GF-D8 (cell line): ENCODE data around the gene ZC3H12A.

ENCODE experiments used
- DNase-seq: peaks from one replicate; lab custom pipeline; 2025; lab: John Stamatoyannopoulos, UW

The ZC3H12A gene

GRCh38 chr1:37478890-37479254 lies 4.5 kb downstream of the ZC3H12A start:
- peak; percentile 71 for DNase-seq

GRCh38 chr1:37479255-37480124 lies 5.1 kb downstream of the ZC3H12A start:
- peak; percentile 84 for DNase-seq

- no peak for DNase-seq
Observed at GRCh38 chr1:37480125-37480466, 5.7 kb downstream of the ZC3H12A start.

DNA sequence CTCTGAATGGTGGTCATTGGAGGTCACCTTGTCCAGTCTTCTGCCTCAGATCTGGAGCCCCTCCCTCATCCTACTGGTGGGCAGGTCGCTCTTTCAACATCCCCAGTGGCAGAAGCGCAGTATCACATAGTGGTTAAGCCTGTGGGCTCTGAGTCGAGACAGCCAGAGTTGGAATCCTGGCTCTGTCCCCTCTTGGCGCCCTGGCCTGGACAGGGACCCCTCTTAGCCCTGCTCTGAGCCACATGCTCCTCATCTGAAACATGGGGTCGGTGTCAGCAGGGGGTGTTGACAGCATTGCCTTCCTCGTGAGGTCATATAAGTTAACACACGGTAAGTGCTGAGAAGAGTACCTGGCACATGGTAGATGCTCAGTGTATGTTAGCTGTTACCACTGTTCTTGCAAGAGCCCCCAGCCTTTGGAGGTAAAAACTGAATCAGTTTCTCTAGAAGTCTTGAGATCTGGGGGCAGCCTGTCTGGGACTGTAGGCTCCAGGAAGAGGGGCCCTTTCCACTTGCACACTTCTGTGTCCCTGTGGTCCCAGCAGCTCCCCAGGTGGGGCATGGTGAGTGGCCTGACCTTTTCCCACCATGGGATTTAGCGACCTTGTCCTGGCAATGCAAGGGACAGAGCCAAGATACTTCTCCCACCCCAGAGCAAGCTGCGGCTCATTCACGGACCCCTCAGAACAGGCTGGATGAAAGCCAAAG lies 6.4 kb downstream of the ZC3H12A start:
- no peak for DNase-seq

DNA sequence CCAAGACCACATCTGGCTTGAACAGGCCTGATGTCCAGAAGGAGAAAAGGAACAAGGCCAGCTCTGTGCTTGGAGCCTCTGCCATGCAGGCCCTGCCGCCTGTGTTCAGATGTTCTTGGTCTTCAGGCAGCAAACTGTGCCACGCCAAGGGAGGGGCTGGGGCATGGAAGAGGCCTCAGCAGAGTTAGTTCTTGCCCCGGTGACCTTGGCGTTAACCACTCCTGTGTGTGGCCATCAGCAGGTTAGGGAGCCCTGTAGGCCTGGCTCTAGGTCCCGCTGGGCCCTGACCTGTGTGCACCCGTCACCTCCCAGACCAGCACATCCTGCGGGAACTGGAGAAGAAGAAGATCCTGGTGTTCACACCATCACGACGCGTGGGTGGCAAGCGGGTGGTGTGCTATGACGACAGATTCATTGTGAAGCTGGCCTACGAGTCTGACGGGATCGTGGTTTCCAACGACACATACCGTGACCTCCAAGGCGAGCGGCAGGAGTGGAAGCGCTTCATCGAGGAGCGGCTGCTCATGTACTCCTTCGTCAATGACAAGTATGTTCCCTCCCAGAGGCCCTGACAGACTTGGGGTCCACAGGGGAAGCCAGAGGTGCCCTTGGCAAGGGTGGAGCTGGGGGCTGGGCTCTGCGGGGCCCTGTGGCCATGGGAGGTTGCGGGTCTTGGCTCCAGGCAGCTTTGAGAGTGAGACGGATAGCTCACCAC lies 7.1 kb downstream of the ZC3H12A start:
- no peak for DNase-seq

DNA sequence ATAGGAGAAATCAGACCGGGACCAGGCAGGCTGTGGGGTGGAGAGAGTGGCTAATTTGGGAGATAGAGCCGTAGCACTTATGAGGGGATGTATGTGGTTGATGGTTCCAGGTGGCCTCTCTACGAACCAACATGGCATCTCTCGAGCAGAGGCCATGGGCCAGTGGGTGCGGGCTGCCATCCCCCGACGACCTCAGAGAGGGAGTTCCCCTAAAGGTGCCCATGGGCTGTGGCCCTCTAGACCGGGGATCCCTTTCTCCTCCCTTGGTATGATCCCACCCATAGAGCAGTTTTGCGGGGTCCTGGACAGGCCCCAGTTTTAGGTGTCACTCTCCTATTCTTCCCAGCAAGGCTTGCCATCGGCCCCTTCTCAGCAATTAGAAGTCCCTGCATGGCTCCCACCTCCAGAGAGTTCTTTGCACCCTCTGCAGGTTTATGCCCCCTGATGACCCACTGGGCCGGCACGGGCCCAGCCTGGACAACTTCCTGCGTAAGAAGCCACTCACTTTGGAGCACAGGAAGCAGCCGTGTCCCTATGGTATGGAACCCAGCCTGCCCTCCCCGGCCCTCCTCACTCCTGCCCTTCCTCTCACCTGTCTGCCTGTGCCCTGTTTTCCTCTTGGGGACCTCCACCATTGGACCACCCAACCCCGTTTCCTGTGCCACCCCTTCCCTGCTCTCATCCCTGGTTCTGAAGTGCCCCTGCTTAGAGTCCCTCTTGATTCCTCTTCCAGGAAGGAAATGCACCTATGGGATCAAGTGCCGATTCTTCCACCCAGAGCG lies 7.8 kb downstream of the ZC3H12A start:
- no peak for DNase-seq

GRCh38 chr1:37482796-37483744 lies 8.7 kb downstream of the ZC3H12A start:
- no peak for DNase-seq

- no peak for DNase-seq
Observed at GRCh38 chr1:37483785-37484184, 9.4 kb downstream of the ZC3H12A start.

- DNase-seq = no peak
Observed at GRCh38 chr1:37484325-37485051, 10.1 kb downstream of the ZC3H12A start.

DNA sequence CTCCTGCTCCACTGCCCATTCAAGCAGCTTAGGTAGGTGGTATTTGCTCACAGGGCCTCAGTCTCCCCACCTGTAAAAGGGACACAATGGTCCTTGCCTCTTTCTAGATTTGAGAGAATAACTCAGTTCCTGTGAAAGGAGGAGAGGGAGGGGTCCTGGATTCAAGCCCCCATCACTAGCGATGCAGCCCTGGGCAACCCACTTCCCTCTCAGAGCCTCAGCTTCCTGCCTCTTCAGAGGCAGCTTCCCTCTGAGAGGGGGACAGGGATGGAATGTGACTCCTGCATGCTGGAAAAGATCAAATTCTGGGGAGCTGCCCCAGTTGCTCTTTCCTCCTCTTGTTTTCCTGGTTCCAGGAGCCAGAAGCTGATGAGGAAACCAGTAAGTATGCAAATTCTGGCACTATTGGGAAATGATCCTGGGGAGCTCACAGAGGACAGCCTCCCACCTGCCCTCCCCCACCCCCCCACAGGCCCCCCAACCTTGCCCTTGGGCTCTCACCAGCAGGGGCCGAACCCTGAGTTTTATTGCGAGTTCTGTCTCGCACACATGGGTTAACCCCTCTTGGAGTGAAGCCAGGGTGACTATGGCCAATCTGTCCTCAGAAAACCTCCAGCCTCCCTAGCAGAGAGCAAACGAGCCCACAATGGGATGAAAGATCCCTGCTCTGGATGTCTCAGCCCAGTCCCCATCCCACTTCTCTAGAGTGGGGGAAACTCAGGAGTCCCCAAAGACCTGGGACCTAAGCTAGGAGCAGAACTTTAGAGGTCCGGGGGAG lies 11.7 kb downstream of the ZC3H12A start:
- peak; percentile 46 for DNase-seq

GRCh38 chr1:37486680-37487618 lies 12.6 kb downstream of the ZC3H12A start:
- peak; percentile 84 for DNase-seq

- no peak for DNase-seq
Observed at GRCh38 chr1:37487619-37487984, 13.2 kb downstream of the ZC3H12A start.

- DNase-seq = no peak
Observed at GRCh38 chr1:37493336-37494098, 19.1 kb downstream of the ZC3H12A start.

DNA sequence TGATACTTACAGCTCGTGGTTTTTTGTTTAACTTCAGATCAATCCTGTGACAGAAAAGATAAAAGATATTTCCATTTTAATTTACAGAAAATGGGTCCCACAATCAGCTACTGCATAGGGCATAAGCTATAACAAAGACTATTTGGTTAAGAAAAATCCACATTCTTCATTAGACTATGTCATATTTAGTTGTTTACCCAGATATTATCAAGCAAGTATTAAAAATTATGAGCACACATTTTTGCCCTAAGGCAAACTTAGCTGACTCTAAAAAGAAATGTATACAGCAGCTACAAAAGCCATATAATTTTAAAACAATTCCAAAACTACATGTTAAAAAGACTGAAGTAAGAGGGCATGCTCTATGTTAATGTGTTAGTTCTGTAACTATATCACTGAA lies 21.5 kb downstream of the ZC3H12A start:
- no peak for DNase-seq

GRCh38 chr1:37497832-37498231 lies 23.5 kb downstream of the ZC3H12A start:
- DNase-seq = no peak

DNA sequence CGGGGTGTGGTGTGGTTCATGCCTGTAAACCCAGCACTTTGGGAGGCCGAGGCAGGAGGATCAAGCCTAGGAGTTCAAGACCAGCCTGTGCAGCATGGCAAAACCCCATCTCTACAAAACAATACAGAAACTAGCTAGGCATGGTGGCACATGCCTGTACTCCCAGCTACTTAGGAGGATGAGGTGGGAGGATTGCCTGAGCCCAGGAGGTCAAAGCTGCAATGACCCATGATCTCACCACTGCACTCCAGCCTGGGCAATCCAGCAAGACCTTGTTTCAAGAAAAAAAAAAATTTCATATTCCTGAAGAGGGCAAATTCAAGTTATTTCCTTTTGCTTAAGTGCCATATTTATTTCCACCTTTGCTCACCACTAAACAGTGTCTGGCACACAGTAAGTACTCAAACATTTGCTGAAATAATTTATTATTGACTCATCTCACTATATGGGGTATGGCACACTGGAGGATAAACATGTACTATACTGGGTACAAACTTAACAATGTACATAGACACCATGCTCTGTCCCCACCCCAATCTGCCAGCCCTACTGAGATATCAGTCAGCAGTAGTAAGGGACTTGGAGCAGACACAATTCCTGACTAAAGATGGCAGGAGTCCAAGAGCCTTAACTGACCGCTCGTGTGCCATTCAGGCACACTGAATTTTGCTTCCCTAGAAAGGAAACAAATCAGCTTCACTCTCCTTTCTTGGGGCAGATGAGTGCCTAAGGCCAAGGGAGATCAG lies 24.7 kb downstream of the ZC3H12A start:
- DNase-seq = no peak

DNA sequence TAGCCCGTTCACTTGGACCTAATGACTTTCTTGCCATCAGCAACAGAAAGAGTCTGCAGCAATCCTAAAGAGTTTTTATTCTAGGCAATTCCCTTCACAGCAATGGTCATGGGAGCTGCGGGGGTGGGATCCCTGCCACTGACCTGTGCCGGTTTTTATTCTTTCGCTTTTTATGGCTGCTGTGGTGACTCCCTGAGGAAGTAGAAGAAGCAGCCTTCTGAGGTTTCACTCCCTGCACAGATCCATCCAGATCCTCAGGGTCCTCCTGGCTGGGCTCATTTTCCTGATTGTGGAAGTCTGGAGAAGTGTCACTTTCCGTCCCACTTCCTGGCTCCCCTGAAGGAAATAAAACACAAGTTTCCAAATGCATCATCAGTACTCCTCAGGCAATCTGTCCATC lies 27.3 kb downstream of the ZC3H12A start:
- DNase-seq = no peak
